HEK293 (cell line): ENCODE results near the gene SCAMP3.
A peak's percentile ranks its signal among the peaks of the same experiment; 100 is the strongest.

Experiments
- CTCF ChIA-PET: fragments of 350-600 bp; formaldehyde crosslinking; extraction: SDS; loops from one replicate; lab custom pipeline; 2021; ENCODE audit warnings: antibody characterized with exemption; lab: Yijun Ruan, JAX
- POLR2A ChIA-PET: fragments of 300-600 bp; formaldehyde crosslinking; extraction: SDS; loops from one replicate; lab custom pipeline; 2020; ENCODE audit warnings: antibody characterized with exemption, inconsistent platforms; lab: Yijun Ruan, JAX
- H3K27ac ChIP-seq: fragments of 200-500 bp; sonication (Bioruptor generic); 2 replicates; pipeline ENCODE4 v1.5.1; 2014; ENCODE audit warnings: low read depth, low read length, control low read depth, inconsistent platforms; ENCODE audit errors: extremely low read depth
- H3K36me3 ChIP-seq, 2 experiments: fragments of 200-500 bp in 1 of 2; sonication (Bioruptor generic) in 1 of 2; 1 replicate in 1 of 2; 2 replicates in 1 of 2; pipeline ENCODE4 v1.5.1; 2014 to 2017; ENCODE audit warnings: inconsistent platforms in 2 of 2, low read length in 2 of 2; ENCODE audit not compliant: control insufficient read depth in 2 of 2, insufficient read depth in 1 of 2
- H3K4me1 ChIP-seq: fragments of 200-500 bp; sonication (Bioruptor generic); 2 replicates; pipeline ENCODE4 v1.5.1; 2014; ENCODE audit warnings: mild to moderate bottlenecking, low read length, inconsistent platforms; ENCODE audit not compliant: control insufficient read depth, insufficient read depth
- H3K4me3 ChIP-seq: 2 replicates; pipeline ENCODE4 v1.5.1; 2011; ENCODE audit warnings: low read depth, mild to moderate bottlenecking, control low read depth, low read length, moderate library complexity
- H3K9me3 ChIP-seq: fragments of 200-500 bp; sonication (Bioruptor generic); 2 replicates; pipeline ENCODE4 v1.5.1; 2014; ENCODE audit warnings: low read depth, low read length, inconsistent platforms; ENCODE audit not compliant: control insufficient read depth, insufficient read depth
- BCL11B ChIP-seq: fragments of 450-650 bp; formaldehyde crosslinking; IDR thresholded peaks from 2 replicates; pipeline ENCODE4 v1.5.1; 2016; ENCODE audit warnings: low read depth, missing biosample characterization, missing genetic modification characterization
- GLIS2 ChIP-seq: fragments of 450-650 bp; formaldehyde crosslinking; IDR thresholded peaks from 2 replicates; pipeline ENCODE4 v1.5.1; 2016; ENCODE audit warnings: missing biosample characterization, missing genetic modification characterization
- KLF7 ChIP-seq: fragments of 450-650 bp; formaldehyde crosslinking; IDR thresholded peaks from 2 replicates; pipeline ENCODE4 v1.5.1; 2016; ENCODE audit warnings: missing biosample characterization, missing genetic modification characterization, borderline replicate concordance
- SALL2 ChIP-seq: fragments of 450-650 bp; formaldehyde crosslinking; IDR thresholded peaks from 2 replicates; pipeline ENCODE4 v1.5.0; 2017; ENCODE audit warnings: missing biosample characterization, mild to moderate bottlenecking, missing genetic modification characterization, borderline replicate concordance
- SCRT1 ChIP-seq: fragments of 450-650 bp; formaldehyde crosslinking; IDR thresholded peaks from 2 replicates; pipeline ENCODE4 v1.5.1; 2016; ENCODE audit warnings: missing biosample characterization, missing genetic modification characterization, borderline replicate concordance
- SETDB1 ChIP-seq: IDR thresholded peaks from one replicate; pipeline ENCODE4 v1.6.1; 2017; ENCODE audit warnings: mild to moderate bottlenecking, low read length, moderate library complexity, mixed read lengths; ENCODE audit not compliant: insufficient read length
- SP2 ChIP-seq: fragments of 450-650 bp; formaldehyde crosslinking; IDR thresholded peaks from 2 replicates; pipeline ENCODE4 v1.5.1; 2016; ENCODE audit warnings: missing biosample characterization, missing genetic modification characterization
- YY2 ChIP-seq: fragments of 450-650 bp; formaldehyde crosslinking; IDR thresholded peaks from 2 replicates; pipeline ENCODE4 v1.5.1; 2016; ENCODE audit warnings: missing biosample characterization, missing genetic modification characterization
- ZBTB20 ChIP-seq: fragments of 450-650 bp; formaldehyde crosslinking; IDR thresholded peaks from 2 replicates; pipeline ENCODE4 v1.5.1; 2016; ENCODE audit warnings: missing biosample characterization, missing genetic modification characterization
- ZBTB21 ChIP-seq: fragments of 450-650 bp; formaldehyde crosslinking; IDR thresholded peaks from 2 replicates; pipeline ENCODE4 v1.5.1; 2017; ENCODE audit warnings: missing biosample characterization, missing genetic modification characterization
- ZFP37 ChIP-seq: fragments of 450-650 bp; formaldehyde crosslinking; IDR thresholded peaks from 2 replicates; pipeline ENCODE4 v1.5.1; 2016; ENCODE audit warnings: missing biosample characterization, missing genetic modification characterization
- ZNF133 ChIP-seq: fragments of 450-650 bp; formaldehyde crosslinking; IDR thresholded peaks from 2 replicates; pipeline ENCODE4 v1.5.1; 2016; ENCODE audit warnings: missing biosample characterization, missing genetic modification characterization
- ZNF155 ChIP-seq: fragments of 450-650 bp; formaldehyde crosslinking; IDR thresholded peaks from 2 replicates; pipeline ENCODE4 v1.5.1; 2016; ENCODE audit warnings: missing biosample characterization, missing genetic modification characterization
- ZNF335 ChIP-seq: fragments of 450-650 bp; formaldehyde crosslinking; conservative IDR thresholded peaks from 2 replicates; pipeline ENCODE4 v1.5.1; 2016; ENCODE audit warnings: missing biosample characterization, missing genetic modification characterization
- ZNF366 ChIP-seq: fragments of 450-650 bp; formaldehyde crosslinking; conservative IDR thresholded peaks from 2 replicates; pipeline ENCODE4 v1.5.1; 2016; ENCODE audit warnings: missing biosample characterization, missing genetic modification characterization
- ZNF404 ChIP-seq: fragments of 450-650 bp; formaldehyde crosslinking; IDR thresholded peaks from 2 replicates; pipeline ENCODE4 v1.5.1; 2017; ENCODE audit warnings: missing biosample characterization, missing genetic modification characterization
- ZNF426 ChIP-seq: fragments of 450-650 bp; formaldehyde crosslinking; IDR thresholded peaks from 2 replicates; pipeline ENCODE4 v1.5.1; 2017; ENCODE audit warnings: missing biosample characterization, missing genetic modification characterization, mild to moderate bottlenecking, inconsistent platforms, moderate library complexity
- ZNF544 ChIP-seq: fragments of 450-650 bp; formaldehyde crosslinking; IDR thresholded peaks from 2 replicates; pipeline ENCODE4 v1.5.0; 2017; ENCODE audit warnings: missing biosample characterization, missing genetic modification characterization
- ZNF658 ChIP-seq: fragments of 450-650 bp; formaldehyde crosslinking; IDR thresholded peaks from 2 replicates; pipeline ENCODE4; 2016; ENCODE audit warnings: missing biosample characterization, missing genetic modification characterization
- ZNF660 ChIP-seq: fragments of 450-650 bp; IDR thresholded peaks from 2 replicates; pipeline ENCODE4 v1.5.1; 2018; ENCODE audit warnings: missing biosample characterization, mild to moderate bottlenecking, missing genetic modification characterization
- ZNF776 ChIP-seq: fragments of 450-650 bp; formaldehyde crosslinking; IDR thresholded peaks from 2 replicates; pipeline ENCODE4 v1.5.0; 2017; ENCODE audit warnings: missing biosample characterization, missing genetic modification characterization, borderline replicate concordance
- ZXDB ChIP-seq: fragments of 450-650 bp; formaldehyde crosslinking; IDR thresholded peaks from 2 replicates; pipeline ENCODE4 v1.5.1; 2016; ENCODE audit warnings: missing biosample characterization, missing genetic modification characterization
- TF ChIP-seq, protein P1 (sequence below): fragments of 450-650 bp; formaldehyde crosslinking; IDR thresholded peaks from 2 replicates; pipeline ENCODE4; 2016; ENCODE audit warnings: missing biosample characterization, missing genetic modification characterization
- TF ChIP-seq, protein P2 (sequence below): fragments of 450-650 bp; formaldehyde crosslinking; IDR thresholded peaks from 2 replicates; pipeline ENCODE4 v1.5.1; 2016; ENCODE audit warnings: missing biosample characterization, missing genetic modification characterization
- TF ChIP-seq, protein P3 (sequence below): fragments of 450-650 bp; formaldehyde crosslinking; IDR thresholded peaks from 2 replicates; pipeline ENCODE4 v1.5.1; 2017; ENCODE audit warnings: missing biosample characterization, missing genetic modification characterization
- TF ChIP-seq, protein P4 (sequence below): fragments of 450-650 bp; formaldehyde crosslinking; IDR thresholded peaks from 2 replicates; pipeline ENCODE4 v1.5.1; 2016; ENCODE audit warnings: missing biosample characterization, missing genetic modification characterization
- TF ChIP-seq, protein P5 (sequence below): fragments of 450-650 bp; formaldehyde crosslinking; IDR thresholded peaks from 2 replicates; pipeline ENCODE4 v1.5.1; 2016; ENCODE audit warnings: missing biosample characterization, missing genetic modification characterization, low read depth

The SCAMP3 gene

DNA sequence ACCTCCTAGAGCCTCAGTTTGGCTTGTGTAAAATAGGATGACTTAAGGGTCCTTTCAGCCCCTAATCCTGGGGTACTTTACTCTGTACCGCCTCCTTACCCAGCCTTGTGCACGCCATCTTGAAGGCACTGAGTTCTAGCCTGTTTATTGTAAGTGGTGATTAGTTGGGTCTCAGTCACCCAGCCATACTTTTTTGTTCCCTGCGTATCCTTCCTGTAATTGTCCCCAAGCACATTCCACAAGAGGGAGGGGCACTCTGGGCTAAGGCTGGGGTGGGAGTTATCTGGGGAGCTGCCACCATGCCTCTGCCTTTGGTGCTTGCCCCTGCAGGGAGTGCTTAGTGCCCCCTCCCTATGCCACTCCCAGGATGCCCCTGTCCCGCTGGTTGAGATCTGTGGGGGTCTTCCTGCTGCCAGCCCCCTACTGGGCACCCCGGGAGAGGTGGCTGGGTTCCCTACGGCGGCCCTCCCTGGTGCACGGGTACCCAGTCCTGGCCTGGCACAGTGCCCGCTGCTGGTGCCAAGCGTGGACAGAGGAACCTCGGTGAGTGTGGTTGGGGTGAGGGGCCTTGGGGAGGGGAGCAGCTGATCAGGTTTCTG lies 47.4 kb upstream of the SCAMP3 start (continued):
- no peak for TF ChIP-seq ZNF544 (tag by site-specific recombination)
- no peak for TF ChIP-seq ZNF404
- TF ChIP-seq ZBTB21 (tag by site-specific recombination): no peak
- TF ChIP-seq YY2 (tag by site-specific recombination): peak; percentile 60
- TF ChIP-seq, protein P1, sequence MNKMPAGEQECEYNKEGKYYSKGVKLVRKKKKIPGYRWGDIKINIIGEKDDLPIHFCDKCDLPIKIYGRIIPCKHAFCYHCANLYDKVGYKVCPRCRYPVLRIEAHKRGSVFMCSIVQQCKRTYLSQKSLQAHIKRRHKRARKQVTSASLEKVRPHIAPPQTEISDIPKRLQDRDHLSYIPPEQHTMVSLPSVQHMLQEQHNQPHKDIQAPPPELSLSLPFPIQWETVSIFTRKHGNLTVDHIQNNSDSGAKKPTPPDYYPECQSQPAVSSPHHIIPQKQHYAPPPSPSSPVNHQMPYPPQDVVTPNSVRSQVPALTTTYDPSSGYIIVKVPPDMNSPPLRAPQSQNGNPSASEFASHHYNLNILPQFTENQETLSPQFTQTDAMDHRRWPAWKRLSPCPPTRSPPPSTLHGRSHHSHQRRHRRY (tag by site-specific recombination): no peak
- TF ChIP-seq, protein P2, sequence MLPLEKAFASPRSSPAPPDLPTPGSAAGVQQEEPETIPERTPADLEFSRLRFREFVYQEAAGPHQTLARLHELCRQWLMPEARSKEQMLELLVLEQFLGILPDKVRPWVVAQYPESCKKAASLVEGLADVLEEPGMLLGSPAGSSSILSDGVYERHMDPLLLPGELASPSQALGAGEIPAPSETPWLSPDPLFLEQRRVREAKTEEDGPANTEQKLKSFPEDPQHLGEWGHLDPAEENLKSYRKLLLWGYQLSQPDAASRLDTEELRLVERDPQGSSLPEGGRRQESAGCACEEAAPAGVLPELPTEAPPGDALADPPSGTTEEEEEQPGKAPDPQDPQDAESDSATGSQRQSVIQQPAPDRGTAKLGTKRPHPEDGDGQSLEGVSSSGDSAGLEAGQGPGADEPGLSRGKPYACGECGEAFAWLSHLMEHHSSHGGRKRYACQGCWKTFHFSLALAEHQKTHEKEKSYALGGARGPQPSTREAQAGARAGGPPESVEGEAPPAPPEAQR: no peak
- TF ChIP-seq ZNF776: no peak
- peak; percentile 75 for TF ChIP-seq GLIS2 (tag by site-specific recombination)
- no peak for TF ChIP-seq ZFP37 (tag by site-specific recombination)

DNA sequence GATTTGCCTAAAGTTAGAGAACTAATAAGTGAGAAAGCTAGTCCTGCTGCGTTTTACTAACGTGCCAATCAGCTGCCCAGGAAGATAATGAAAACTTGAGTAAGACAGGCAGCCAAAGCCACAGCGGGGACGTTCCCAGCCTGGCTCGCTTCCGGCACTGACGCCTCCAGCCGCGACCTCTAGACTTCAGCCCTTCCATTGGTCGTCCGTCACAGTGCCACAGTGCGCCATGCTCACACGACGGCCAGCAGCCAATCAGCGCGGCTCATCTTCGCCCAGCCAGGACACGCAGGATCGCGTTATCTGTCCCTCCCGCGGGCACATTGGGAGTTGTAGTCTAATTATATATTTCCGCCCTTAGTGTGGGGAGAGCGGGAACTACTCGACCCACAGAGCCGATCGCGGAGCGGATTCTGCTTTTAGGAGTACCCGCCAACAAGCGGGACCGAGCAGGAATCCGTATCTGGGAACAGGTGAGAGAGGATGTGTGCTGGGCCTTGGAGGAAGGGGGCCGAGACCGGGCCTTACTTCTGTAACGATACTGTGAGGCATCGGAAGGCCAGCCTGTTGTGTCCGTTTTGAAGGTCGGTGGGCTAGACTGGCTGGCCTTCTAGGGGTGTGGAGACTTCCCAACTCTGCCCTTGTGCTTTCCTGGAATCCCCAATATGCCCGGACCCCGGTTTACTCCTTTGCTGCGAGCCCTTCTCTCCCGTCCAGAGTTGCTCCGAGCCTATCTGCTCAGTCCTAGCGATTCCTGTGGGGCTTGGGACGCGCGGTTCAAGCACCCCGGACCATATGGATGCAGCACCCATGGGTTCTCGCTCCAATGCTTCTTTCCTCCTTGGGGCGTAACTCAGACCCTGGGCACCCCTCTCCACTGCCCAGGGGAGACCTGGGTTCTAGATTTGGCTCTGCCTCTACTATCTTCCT lies 46.6 kb upstream of the SCAMP3 start, which contains the start of gene FDPS:
TSS of gene FDPS (plus strand) at position 374 of the 930 bp plus-strand sequence. CDS start 924 bp downstream, outside the sequence.
- H3K36me3 ChIP-seq: peaks cover 20 to 37% of the 10 kb centered on the region in 2 experiments; a peak in 2 of 3 replicates
- POLR2A ChIA-PET: interaction anchor here (0.5 to 2.3 kb wide), 12 partner anchors 8 to 1122 kb away, joined by 3 to 18 read pairs (median 4); partner anchors contain the start of genes CLK2 and ENTREP3
- CTCF ChIA-PET: interaction anchor here (0.9 to 2.5 kb wide), 5 partner anchors 12 to 115 kb away, joined by 3 to 35 read pairs (median 4); no protein-coding TSS in a partner anchor
- H3K27ac ChIP-seq: peak within 1 kb of the TSS; percentile 88
- H3K4me1 ChIP-seq: peaks cover 5% of the 10 kb centered on the region; the same call in 1 of the 2 replicates
- H3K9me3 ChIP-seq: no peaks in the 10 kb centered on the region
- H3K4me3 ChIP-seq: peak within 1 kb of the TSS; percentile 67
- peak; percentile 29 for TF ChIP-seq ZNF660
- no peak for TF ChIP-seq ZNF155
- TF ChIP-seq ZNF335 (tag by site-specific recombination): peak; percentile 93
- peak; percentile 56; the same call in 1 of the 2 replicates for TF ChIP-seq ZBTB20 (tag by site-specific recombination)
- peak; percentile 26; the same call in 1 of the 2 replicates for TF ChIP-seq ZNF366 (tag by site-specific recombination)
- no peak for TF ChIP-seq KLF7 (tag by site-specific recombination)
- no peak for TF ChIP-seq ZNF658
- peak; percentile 99 for TF ChIP-seq SP2 (tag by site-specific recombination)
- TF ChIP-seq ZXDB (tag by site-specific recombination): 0 out of 2 replicates have a peak, but pooled peaks have one; percentile 54
- TF ChIP-seq SETDB1: no peak
- TF ChIP-seq, protein P3, sequence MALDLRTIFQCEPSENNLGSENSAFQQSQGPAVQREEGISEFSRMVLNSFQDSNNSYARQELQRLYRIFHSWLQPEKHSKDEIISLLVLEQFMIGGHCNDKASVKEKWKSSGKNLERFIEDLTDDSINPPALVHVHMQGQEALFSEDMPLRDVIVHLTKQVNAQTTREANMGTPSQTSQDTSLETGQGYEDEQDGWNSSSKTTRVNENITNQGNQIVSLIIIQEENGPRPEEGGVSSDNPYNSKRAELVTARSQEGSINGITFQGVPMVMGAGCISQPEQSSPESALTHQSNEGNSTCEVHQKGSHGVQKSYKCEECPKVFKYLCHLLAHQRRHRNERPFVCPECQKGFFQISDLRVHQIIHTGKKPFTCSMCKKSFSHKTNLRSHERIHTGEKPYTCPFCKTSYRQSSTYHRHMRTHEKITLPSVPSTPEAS (tag by site-specific recombination): no peak
- TF ChIP-seq, protein P4, sequence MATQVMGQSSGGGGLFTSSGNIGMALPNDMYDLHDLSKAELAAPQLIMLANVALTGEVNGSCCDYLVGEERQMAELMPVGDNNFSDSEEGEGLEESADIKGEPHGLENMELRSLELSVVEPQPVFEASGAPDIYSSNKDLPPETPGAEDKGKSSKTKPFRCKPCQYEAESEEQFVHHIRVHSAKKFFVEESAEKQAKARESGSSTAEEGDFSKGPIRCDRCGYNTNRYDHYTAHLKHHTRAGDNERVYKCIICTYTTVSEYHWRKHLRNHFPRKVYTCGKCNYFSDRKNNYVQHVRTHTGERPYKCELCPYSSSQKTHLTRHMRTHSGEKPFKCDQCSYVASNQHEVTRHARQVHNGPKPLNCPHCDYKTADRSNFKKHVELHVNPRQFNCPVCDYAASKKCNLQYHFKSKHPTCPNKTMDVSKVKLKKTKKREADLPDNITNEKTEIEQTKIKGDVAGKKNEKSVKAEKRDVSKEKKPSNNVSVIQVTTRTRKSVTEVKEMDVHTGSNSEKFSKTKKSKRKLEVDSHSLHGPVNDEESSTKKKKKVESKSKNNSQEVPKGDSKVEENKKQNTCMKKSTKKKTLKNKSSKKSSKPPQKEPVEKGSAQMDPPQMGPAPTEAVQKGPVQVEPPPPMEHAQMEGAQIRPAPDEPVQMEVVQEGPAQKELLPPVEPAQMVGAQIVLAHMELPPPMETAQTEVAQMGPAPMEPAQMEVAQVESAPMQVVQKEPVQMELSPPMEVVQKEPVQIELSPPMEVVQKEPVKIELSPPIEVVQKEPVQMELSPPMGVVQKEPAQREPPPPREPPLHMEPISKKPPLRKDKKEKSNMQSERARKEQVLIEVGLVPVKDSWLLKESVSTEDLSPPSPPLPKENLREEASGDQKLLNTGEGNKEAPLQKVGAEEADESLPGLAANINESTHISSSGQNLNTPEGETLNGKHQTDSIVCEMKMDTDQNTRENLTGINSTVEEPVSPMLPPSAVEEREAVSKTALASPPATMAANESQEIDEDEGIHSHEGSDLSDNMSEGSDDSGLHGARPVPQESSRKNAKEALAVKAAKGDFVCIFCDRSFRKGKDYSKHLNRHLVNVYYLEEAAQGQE (tag by site-specific recombination): 0 out of 2 replicates have a peak, but pooled peaks have one; percentile 10
- TF ChIP-seq SALL2: no peak
- TF ChIP-seq ZNF426 (tag by site-specific recombination): no peak
- TF ChIP-seq BCL11B: peak; percentile 49; the same call in 1 of the 2 replicates
- no peak for TF ChIP-seq ZNF133 (tag by site-specific recombination)
- TF ChIP-seq SCRT1: 0 out of 2 replicates have a peak, but pooled peaks have one; percentile 17
- TF ChIP-seq, protein P5, sequence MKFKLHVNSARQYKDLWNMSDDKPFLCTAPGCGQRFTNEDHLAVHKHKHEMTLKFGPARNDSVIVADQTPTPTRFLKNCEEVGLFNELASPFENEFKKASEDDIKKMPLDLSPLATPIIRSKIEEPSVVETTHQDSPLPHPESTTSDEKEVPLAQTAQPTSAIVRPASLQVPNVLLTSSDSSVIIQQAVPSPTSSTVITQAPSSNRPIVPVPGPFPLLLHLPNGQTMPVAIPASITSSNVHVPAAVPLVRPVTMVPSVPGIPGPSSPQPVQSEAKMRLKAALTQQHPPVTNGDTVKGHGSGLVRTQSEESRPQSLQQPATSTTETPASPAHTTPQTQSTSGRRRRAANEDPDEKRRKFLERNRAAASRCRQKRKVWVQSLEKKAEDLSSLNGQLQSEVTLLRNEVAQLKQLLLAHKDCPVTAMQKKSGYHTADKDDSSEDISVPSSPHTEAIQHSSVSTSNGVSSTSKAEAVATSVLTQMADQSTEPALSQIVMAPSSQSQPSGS (tag by site-specific recombination): no peak
